ENCODE measurements around the gene TOX2.

TOX2 gene

GRCh38 chr20:44052166-44052565 lies 137.5 kb downstream of the TOX2 start:
- in situ Hi-C loops (cut with HindIII; ENCODE audit: low sequenced_read_pairs) = no loop called here

- in situ Hi-C loops (cut with HindIII; ENCODE audit: low sequenced_read_pairs) = no loop called here
Observed at GRCh38 chr20:44053046-44053445, 138.4 kb downstream of the TOX2 start.

GRCh38 chr20:44054118-44054517 lies 139.5 kb downstream of the TOX2 start:
- in situ Hi-C loops (cut with HindIII; ENCODE audit: low sequenced_read_pairs) = no loop called here

- in situ Hi-C loops (cut with HindIII; ENCODE audit: low sequenced_read_pairs) = no loop called here
Observed at GRCh38 chr20:44054849-44055248, 140.2 kb downstream of the TOX2 start.

- in situ Hi-C loops (cut with HindIII; ENCODE audit: low sequenced_read_pairs) = no loop called here
Observed at GRCh38 chr20:44056010-44056698, 141.5 kb downstream of the TOX2 start.

- in situ Hi-C loops (cut with HindIII; ENCODE audit: low sequenced_read_pairs) = no loop called here
Observed at GRCh38 chr20:44057698-44058675, 143.3 kb downstream of the TOX2 start.

- in situ Hi-C loops (cut with HindIII; ENCODE audit: low sequenced_read_pairs) = no loop called here
Observed at GRCh38 chr20:44064501-44065400, 150.1 kb downstream of the TOX2 start.

GRCh38 chr20:44065401-44066340 lies 151.0 kb downstream of the TOX2 start:
- in situ Hi-C loops (cut with HindIII; ENCODE audit: low sequenced_read_pairs) = no loop called here

- in situ Hi-C loops (cut with HindIII; ENCODE audit: low sequenced_read_pairs) = no loop called here
Observed at GRCh38 chr20:44066645-44067606, 152.3 kb downstream of the TOX2 start.

- in situ Hi-C loops (cut with HindIII; ENCODE audit: low sequenced_read_pairs) = no loop called here
Observed at GRCh38 chr20:44067650-44068081, 153.0 kb downstream of the TOX2 start.

GRCh38 chr20:44068316-44069201 lies 153.9 kb downstream of the TOX2 start:
- in situ Hi-C loops (cut with HindIII; ENCODE audit: low sequenced_read_pairs) = no loop called here

GRCh38 chr20:44069203-44070011 lies 154.8 kb downstream of the TOX2 start:
- in situ Hi-C loops (cut with HindIII; ENCODE audit: low sequenced_read_pairs) = no loop called here

GRCh38 chr20:44070139-44070900 lies 155.7 kb downstream of the TOX2 start:
- in situ Hi-C loops (cut with HindIII; ENCODE audit: low sequenced_read_pairs) = no loop called here

GRCh38 chr20:44071057-44071456 lies 156.4 kb downstream of the TOX2 start:
- in situ Hi-C loops (cut with HindIII; ENCODE audit: low sequenced_read_pairs) = no loop called here

- in situ Hi-C loops (cut with HindIII; ENCODE audit: low sequenced_read_pairs) = no loop called here
Observed at GRCh38 chr20:44071526-44072111, 157.0 kb downstream of the TOX2 start.

- in situ Hi-C loops (cut with HindIII; ENCODE audit: low sequenced_read_pairs) = no loop called here
Observed at GRCh38 chr20:44072384-44072783, 157.7 kb downstream of the TOX2 start.

Measured in DLD1 (cell line).